A549 (cell line): Measurements from ENCODE around the gene AMPH.

Experiments
- CTCF ChIP-seq: fragments of >200 bp; sonication (Bioruptor Twin); formaldehyde crosslinking; IDR thresholded peaks from 3 replicates; pipeline ENCODE4 v1.5.1; 2016
- HDAC2 ChIP-seq: fragments of 200-600 bp; sonication (generic); IDR thresholded peaks from 2 replicates; pipeline ENCODE4 v1.6.1; 2016
- HES2 ChIP-seq: fragments of >200 bp; sonication (Bioruptor Twin); formaldehyde crosslinking; IDR thresholded peaks from 2 replicates; pipeline ENCODE4 v1.6.1; 2016
- KDM1A ChIP-seq: fragments of 200-600 bp; sonication (generic); IDR thresholded peaks from 2 replicates; pipeline ENCODE4 v1.6.1; 2016; ENCODE audit warnings: low read depth, mild to moderate bottlenecking
- MAX ChIP-seq: IDR thresholded peaks from 2 replicates; pipeline ENCODE4 v1.6.1; 2012
- NFE2L2 ChIP-seq: fragments of 150-350 bp; conservative IDR thresholded peaks from 2 replicates; pipeline ENCODE4 v1.6.1; 2014; ENCODE audit warnings: low read length
- PHF8 ChIP-seq: fragments of 200-600 bp; sonication (generic); IDR thresholded peaks from 2 replicates; pipeline ENCODE4 v1.6.1; 2016; ENCODE audit warnings: low read depth, mild to moderate bottlenecking, antibody characterized with exemption, moderate library complexity, borderline replicate concordance
- RAD21 ChIP-seq, 2 experiments: fragments of >200 bp in 1 of 2; sonication (Bioruptor Twin) in 1 of 2; formaldehyde crosslinking in 1 of 2; IDR thresholded peaks in 1 of 2; conservative IDR thresholded peaks in 1 of 2; 2 replicates in 1 of 2; 3 replicates in 1 of 2; pipeline ENCODE4 v1.6.1; 2012 to 2018; ENCODE audit warnings: inconsistent platforms in 1 of 2
- SMC3 ChIP-seq: fragments of >200 bp; sonication (Bioruptor Twin); formaldehyde crosslinking; IDR thresholded peaks from 3 replicates; pipeline ENCODE4 v1.6.1; 2018; ENCODE audit warnings: inconsistent platforms
- ZFP36 ChIP-seq: fragments of 450-650 bp; IDR thresholded peaks from 2 replicates; pipeline ENCODE4 v1.6.1; 2014; ENCODE audit warnings: borderline replicate concordance; ENCODE audit not compliant: partially characterized antibody

GRCh38 chr7:38394660-38395059 is 236.5 kb downstream of the AMPH start:
- no peak for TF ChIP-seq CTCF
- TF ChIP-seq KDM1A = no peak
- TF ChIP-seq HDAC2 = no peak
- TF ChIP-seq NFE2L2 = no peak
- TF ChIP-seq SMC3 = no peak
- TF ChIP-seq RAD21 (conservative IDR thresholded peaks at IDR 0.05 in 1 of 2, IDR thresholded peaks at IDR 0.05 in 1 of 2) = no peak
- TF ChIP-seq ZFP36 = no peak
- no peak for TF ChIP-seq PHF8
- TF ChIP-seq HES2 = no peak
- no peak for TF ChIP-seq MAX
